Stimulated activated CD8-positive, alpha-beta memory T cell treated with anti-CD3 and anti-CD28 coated beads, Interleukin-7, amount 100 ng/mL, for 48 hours (primary cell): ENCODE data around the gene TRPV6.

Experiments
- DNase-seq, 2 donors: peaks; one replicate each; pipeline ENCODE4 v3.0.0-alpha.2; 2020; ENCODE audit warnings: low read depth in 1 of 2; ENCODE audit errors: extremely low read depth in 1 of 2

Gene TRPV6

DNA sequence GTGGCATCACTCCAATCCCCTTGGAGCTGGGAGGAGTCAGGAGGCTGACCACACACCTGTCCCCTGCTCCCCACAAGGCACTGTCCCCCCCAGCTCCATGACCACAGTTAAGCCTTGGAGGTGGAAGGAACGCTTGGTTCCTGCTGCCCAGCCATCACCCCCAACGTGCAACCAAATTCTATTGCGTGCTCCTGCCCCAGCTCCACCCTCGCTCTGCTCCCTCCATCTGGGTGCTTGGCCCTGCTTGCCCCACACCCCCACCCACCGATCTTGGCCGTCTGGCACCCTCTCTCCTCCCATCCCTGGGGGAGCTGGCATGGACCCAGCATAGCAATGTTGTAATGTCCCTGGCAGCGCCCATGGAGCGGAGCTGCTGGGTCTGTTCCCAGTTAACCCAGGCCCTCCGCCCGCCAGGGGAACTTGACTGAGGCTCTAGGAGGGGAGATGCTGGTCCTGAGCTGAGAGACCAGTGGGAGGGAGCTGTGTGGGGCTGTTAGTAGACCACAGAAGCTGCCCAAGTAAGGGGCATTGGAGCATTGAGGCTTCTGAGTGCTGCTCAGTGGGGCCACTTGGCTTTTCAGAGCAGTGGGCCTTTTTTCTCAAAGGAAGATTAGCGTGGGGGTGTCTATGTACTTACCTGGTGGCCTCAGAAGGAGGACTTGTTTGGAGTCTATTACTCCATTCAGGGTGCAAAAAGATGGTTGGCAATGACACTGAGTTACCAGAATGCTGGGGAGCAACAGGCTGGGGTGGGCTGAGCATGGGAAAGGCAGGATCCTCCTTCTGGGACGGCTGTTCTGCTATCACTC is 29.6 kb downstream of the TRPV6 start:
- DNase-seq = no peak

DNA sequence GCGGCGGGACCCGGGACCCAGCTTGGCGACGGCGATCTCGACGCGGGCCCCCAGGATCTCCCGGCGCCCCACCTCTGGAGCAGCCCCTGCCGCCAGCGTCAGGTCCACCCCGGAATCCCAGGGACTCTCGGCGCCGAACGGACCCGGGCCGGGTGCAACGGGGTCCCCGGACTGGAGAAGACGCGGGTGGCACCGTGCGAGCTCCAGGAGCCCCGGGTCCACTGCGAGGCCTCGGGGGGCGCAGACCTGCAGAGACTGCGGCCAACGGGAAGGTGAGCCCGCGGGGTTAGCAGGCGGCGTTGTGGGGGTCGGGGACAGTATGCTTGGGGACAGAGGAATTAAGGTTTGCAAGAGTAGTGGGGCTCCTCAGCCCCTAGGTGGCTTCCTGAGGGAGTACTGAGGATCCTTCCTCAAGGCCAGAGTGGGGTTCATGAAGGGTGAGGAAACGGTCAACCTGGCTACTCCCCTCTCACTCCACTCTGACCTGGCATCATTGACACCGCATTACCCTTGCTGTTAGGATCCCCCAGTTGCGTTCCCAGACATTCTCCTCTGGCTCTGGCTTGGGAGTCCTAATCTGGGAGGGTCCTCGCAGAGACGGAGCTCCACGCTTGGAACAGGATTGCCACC is 30.3 kb downstream of the TRPV6 start:
- DNase-seq = no peak

GRCh38 chr7:142854372-142855113 is 31.0 kb downstream of the TRPV6 start, which contains the start of gene EPHB6:
Gene EPHB6 (plus strand): TSS chr7:142855076. CDS start chr7:142863228, 8,152 bp downstream.
- peak; percentile 33 to 34 for DNase-seq

DNA sequence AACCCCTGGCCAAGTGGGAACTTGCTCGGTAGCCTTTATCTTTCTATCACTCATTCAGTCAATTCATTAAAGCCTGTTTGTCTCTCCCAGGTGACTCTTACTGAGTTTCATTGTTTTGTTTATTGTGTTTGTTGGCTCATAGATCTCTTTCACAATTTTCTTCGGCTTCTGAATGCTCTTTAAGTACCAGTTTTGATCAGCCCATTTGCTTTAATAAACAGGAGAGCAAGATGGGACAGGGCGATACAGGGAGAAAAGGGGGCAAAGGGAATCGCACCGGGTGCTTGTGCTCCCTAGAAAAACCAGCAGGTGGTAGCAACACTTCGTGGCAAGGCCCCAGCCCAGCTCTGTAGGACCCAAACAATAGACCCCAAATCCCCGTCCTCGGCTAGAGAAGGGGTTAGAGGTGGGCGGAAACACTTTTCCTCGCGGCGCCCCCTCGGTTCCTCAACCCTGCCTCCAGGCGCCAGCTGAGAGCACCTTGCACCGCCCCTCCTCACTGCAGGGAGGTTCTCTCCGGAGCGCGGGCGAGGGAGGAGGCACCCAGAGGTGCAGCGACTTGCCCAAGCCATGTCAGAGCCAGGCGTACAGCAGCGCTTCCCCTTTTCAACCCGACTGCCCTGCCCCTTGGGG is 31.7 kb downstream of the TRPV6 start:
- peak; percentile 42 to 44 for DNase-seq

DNA sequence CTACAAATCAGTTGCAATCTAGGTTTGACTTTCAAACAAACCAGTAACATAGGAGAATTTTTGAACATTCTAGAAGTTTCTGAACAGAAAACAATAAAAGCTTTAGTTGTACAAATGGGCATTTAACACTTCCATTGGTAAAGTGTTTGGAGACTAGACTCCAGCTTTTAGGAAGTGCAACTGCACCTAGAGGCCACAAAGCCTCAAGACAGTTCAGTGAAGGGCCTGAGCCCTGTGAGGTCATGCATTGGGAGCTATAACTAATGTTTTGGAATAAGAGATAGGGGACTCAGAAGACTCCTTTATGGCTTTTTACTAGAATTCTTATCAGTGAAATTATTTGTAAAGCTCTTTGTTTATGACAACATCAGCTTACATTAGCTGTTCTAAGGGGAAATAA is 33.6 kb downstream of the TRPV6 start:
- DNase-seq = no peak

DNA sequence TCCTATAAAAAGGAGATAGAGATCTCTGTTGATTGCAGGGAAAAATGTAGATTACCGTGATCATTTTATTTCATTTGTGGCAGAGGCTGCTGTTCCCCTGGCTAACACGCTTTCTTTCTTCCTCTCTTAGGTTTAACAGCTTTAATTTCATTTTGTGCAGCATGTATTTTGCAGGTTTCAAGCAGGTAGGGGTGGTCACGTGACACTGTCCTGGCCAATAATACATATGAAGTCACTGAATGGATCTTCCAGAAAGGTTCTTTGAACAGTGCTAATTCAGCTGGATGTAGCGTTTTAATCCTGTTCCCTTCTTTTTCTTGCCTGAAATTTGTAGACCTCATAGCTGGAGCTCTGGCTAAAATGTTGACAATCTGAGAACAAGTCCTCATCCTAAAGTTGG is 34.3 kb downstream of the TRPV6 start:
- no peak for DNase-seq

GRCh38 chr7:142847353-142847752 is 38.2 kb downstream of the TRPV6 start:
- no peak for DNase-seq

DNA sequence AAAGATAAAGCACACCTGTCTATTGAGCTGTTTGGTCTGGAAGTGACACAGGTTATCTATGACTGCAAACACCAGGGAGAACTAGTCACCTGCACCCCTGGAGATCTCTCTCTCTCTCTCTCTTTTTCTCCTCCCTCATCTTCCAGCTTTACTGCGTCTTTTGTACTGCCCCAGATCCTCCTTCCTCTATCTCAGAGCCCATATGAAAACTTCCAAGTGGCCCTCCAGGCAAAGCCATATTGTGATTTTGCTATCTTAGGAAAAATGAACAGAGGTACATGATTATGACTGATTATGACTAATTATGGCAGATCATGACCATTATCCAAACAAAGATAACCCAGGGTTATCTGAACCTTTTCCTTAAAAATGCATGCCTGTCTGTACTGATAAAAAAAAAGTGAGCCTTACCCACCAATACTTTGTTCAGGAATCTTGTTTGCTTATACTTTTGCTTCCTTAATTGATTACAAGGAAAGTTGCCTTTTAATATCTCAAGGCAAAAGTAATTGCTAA is 43.2 kb downstream of the TRPV6 start:
- DNase-seq = no peak

DNA sequence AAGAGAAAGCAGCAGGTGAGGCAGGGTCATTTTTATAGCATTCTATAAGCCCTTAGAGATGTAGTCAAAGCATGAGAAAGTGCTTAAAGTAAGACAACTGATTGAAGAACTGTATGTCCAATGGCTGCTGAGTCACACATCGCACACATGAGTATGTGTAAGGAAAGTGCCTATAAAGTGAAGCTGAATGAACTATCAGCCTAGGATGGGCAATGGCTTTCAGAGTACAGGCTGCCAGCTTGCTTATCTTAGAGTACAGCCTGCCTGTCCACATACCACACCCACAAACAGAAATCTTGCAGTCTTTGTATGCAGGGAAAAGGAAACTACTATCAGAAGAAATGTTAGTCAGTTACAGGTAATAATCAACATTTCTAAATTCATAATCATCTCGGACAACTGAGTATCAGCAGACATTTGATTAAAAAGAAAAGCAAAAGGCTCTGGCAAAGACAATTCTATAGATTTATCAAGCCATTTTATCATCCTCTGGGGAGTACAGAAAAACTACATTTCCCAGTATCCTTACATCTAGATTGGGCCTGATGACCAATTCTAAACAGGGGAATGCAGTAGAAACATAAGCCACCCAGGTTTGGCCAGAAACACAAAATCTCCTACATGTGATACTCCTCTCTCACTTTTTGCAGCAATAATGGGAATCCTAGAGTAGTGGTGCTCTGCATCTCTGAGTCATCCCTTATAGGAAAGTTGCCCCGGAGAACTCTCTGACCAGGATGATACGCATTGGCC is 46.9 kb downstream of the TRPV6 start:
- DNase-seq = no peak

DNA sequence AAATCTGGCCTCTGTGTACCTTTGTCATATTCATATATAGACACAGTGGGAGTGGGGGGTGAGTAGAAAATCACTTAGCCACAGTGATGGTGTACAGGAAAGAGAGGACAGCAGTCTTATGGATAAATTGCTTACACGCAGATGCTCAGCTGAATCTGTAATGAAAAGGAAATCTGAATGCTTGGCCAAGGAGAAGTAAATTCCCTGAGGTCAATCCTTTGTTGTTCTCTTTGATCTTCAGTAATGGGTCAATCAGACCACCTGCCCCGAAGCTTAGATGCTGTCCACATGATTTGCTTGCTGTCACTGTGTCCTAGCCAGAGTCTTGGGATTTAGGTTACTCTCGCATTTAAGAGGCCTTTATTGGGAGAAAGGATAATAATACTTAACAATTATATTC is 49.1 kb downstream of the TRPV6 start:
- DNase-seq = no peak

GRCh38 chr7:142835487-142835886 is 50.1 kb downstream of the TRPV6 start:
- DNase-seq = no peak

DNA sequence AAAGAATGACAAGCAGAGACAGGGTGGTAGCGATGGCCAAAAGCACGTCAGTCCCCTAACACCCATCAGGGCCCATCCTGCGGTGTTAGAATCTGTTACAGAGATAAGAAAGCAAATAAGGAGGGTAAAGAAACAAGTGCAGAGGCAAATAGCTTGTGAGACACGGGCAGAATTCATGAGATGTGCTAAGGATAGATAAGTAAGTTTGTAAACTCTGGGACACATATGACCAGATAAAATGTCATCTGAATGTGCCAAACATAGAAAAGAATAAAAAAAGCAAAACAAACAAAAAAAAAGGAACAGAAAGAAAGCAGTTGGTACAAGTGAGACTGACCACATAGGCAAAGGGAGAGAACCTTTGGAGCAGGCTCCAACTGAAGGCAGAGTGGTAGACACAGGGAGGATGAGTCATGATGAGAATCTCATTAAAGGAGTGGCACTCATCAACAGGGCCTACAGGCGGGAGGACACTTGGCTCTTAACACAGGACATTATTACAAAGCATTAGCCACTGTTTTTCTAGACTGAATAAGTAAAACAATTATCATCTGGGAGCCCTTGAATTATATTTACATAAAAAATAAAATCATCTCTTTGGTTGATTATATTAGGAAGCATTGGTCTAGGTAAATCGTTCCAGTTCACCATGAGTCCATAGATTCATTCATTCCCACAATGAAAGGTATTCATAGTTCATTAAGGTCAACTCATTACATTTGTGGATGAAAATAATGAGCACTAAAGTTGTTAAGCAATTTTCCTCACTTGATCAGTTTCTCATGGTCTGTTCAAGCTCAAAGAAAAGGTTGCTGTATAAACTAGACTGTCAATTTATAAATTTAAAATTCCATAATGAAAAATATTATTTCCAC is 52.1 kb downstream of the TRPV6 start:
- DNase-seq = no peak

DNA sequence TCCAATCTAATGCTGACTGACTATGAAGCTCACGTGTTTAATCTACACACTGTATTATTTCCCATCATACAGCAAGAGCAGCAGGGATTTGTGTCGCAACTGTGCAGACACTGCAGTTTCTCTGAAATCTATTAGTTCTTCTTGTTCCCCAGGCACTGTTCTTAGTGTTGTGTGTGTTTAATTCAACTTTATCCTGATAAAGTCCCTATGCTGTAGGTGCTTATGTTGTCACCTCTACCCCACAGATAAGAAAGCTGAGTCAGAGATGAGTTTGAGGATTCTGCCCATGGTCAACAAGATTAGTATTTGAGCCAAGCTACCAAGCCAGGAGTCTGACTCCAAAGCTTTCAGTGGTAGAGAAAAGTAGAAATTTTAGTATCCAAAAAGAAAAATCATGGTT is 53.1 kb downstream of the TRPV6 start:
- no peak for DNase-seq

DNA sequence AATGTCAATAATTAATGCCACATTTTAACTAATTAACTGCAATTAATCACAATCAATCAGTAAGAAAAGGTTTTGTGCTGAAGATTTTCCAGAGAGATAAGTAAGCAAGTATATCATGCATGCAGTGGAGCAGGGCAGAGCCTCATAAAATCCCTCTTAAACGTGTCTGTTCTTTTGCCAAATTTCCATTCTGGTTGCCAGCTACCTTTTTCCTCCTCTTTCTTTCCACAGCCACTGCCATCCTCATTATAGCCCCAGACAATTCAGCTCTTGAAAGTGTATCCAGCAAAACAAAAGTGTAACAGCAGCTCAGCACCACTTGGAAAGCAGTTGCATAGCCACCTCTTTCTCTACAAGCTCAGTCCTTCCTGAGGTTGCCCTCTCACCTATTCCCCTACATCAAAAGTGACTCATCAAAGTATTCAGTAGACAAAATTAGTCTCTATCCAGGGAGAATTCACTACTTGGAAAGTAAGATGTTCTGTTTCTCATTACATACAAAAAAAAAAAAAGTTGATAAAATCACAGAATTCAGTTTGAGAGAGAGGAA is 57.5 kb downstream of the TRPV6 start:
- no peak for DNase-seq

DNA sequence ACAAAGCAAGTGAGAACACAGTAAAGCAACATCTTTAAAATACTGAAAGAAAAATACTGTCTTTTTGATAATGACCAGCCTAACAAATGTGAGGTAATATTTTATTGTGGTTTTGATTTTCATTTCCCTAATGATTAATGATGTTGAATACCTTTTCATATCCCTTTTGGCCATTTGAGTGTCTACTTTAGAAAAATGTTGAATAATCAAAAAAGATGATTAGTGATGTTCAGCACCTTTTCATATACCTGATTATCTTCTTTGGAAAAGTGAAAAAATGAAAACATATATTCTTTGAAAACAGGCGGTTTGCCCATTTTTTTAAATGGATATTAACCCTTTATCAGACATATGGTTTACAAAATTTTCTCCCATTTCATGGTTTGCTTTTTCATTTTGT is 62.8 kb downstream of the TRPV6 start:
- DNase-seq = no peak
